Bronchial epithelial cell (primary cell): ENCODE measurements around the gene PIK3AP1. TPM values are rescaled to one million over a fixed set of nuclear protein-coding genes. Genes with fewer than 3 reads are reported as not detected.

Source experiments
- DNase-seq: peaks from one replicate; pipeline ENCODE4 v3.0.0-alpha.2; 2010; ENCODE audit warnings: low read depth
- FAIRE-seq: peaks from 2 replicates; lab custom pipeline; 2011; peaks lifted over from hg19 to GRCh38; lab: Jason Lieb, UNC
- H3K27me3 ChIP-seq: 2 replicates; pipeline ENCODE4 v1.5.1; 2011; ENCODE audit warnings: low read length; ENCODE audit not compliant: control insufficient read depth, insufficient read depth
- H3K36me3 ChIP-seq: 2 replicates; pipeline ENCODE4 v1.5.1; 2011; ENCODE audit warnings: low read length; ENCODE audit not compliant: control insufficient read depth, insufficient read depth
- H3K4me3 ChIP-seq: 2 replicates; pipeline ENCODE4 v1.5.1; 2011; ENCODE audit warnings: mild to moderate bottlenecking, low read depth, low read length, control low read depth
- total RNA-seq: library from RNA; depleted of rRNA; stranded (reverse); fragments of >200 nt; gene quantifications from 2 replicates; pipeline ENCODE4 v1.2.1, GENCODE V29; 2014
- TF ChIP-seq, protein P1 (sequence below): IDR thresholded peaks from 2 replicates; pipeline ENCODE4 v1.5.1; 2011; ENCODE audit warnings: mild to moderate bottlenecking, moderate library complexity, low read length, control low read depth, inconsistent platforms; ENCODE audit not compliant: insufficient read depth, severe bottlenecking

The PIK3AP1 gene
- total RNA-seq, 1 donor from 2014 or later, result 2.1 TPM

DNA sequence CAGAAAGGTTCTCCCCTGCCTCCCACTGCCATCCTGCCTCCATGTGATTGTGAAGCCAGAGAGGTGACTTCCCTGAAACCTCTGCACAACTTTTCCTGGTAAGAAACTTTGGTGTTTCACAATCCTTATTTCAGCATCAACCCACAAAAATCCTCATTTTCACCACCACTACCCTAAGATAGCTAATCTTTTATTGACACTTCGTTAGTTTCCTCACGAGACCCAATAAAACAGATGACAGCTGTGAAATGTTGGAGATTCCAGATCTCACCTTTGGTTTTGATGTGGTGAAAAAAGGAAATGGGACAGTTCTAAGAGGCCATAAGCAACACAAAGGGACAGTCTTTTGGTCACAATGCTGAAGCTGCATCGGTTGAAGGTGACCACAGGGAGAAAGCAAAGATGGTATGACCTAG, 73.6 kb downstream of the PIK3AP1 start:
- TF ChIP-seq, protein P1, sequence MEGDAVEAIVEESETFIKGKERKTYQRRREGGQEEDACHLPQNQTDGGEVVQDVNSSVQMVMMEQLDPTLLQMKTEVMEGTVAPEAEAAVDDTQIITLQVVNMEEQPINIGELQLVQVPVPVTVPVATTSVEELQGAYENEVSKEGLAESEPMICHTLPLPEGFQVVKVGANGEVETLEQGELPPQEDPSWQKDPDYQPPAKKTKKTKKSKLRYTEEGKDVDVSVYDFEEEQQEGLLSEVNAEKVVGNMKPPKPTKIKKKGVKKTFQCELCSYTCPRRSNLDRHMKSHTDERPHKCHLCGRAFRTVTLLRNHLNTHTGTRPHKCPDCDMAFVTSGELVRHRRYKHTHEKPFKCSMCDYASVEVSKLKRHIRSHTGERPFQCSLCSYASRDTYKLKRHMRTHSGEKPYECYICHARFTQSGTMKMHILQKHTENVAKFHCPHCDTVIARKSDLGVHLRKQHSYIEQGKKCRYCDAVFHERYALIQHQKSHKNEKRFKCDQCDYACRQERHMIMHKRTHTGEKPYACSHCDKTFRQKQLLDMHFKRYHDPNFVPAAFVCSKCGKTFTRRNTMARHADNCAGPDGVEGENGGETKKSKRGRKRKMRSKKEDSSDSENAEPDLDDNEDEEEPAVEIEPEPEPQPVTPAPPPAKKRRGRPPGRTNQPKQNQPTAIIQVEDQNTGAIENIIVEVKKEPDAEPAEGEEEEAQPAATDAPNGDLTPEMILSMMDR, result no peak
- Histone ChIP-seq H3K4me3 (no peak overlapping the region), H3K27me3 (no peaks in the 10 kb centered on the region), H3K36me3 (no peaks in the 10 kb centered on the region)
- no peak for FAIRE-seq
- DNase-seq, result no peak

DNA sequence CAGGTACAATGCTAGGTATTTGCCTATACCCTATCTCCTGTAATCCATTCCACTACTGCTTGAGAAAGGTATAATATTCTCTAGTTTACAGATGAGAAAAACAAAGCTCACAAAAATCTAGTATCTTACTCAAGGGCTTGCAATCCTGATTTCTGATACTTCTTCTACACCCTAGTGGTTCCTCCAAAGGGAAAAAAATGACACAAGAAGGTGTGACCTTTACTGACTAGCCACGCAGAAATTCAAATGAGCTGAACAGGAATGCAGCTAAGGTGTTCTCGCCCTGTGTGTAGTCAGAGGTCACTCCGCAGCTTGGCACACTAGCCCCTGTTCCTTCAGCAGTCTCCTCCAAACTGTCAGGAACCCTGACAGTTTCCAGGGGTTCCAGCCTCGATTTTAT, 74.0 kb downstream of the PIK3AP1 start:
- no peak overlapping the region for H3K4me3 ChIP-seq
- no peaks in the 10 kb centered on the region for H3K36me3 ChIP-seq
- no peak for FAIRE-seq
- no peaks in the 10 kb centered on the region for H3K27me3 ChIP-seq
- DNase-seq, result no peak
- TF ChIP-seq, protein P1, result no peak

DNA sequence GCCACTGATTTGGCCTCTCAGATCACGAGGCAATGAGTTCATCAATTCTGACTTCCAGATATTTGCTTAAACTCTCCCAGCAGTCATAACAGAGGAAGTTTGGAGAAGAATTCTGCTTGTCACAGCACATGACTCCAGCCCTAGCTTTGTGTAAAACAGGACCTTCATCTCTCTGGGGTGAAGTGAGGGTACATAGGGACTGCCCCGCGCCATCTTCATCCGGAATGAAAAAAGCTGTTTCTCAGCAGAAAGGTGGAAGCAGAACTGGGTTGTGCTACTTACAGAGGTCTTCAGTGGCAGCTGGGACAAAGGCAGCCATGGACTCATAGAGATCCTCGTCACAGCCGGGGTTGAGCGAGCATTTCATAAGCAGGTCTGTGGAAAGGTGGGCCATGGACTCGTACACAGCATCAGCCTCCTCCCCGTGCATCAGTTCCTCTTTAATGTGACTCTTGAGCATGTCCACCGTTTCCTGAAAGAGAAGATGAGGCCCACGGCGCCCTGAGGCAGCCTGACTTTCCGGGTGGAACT, 75.1 kb downstream of the PIK3AP1 start:
- Histone ChIP-seq H3K4me3 (no peak overlapping the region), H3K27me3 (no peaks in the 10 kb centered on the region), H3K36me3 (no peaks in the 10 kb centered on the region)
- DNase-seq (no peak), FAIRE-seq (no peak)
- TF ChIP-seq, protein P1, result no peak

DNA sequence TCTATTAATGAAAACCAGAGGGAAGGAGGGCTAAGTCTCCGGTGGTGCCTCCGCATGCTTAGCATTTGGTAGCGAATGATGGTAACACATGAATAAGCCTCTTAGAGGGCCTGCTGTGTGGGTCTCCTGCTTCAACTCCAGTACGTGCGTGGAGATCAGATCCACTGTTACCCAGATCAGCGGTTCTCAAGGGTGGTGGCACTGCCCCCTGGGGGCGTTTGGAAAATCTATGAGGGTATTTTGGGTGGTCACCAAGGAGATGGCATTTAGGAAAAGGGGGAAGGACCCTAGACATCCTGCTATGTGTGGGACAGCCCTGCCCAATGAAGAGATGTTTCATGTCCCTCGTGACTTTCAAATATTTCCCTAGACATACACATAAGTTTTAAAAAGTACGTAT, 76.4 kb downstream of the PIK3AP1 start:
- no peak for FAIRE-seq
- no peaks in the 10 kb centered on the region for H3K27me3 ChIP-seq
- TF ChIP-seq, protein P1, result no peak
- H3K36me3 ChIP-seq, result no peaks in the 10 kb centered on the region
- no peak for DNase-seq
- no peak overlapping the region for H3K4me3 ChIP-seq

- no peak overlapping the region for H3K4me3 ChIP-seq
- H3K36me3 ChIP-seq, result no peaks in the 10 kb centered on the region
- no peaks in the 10 kb centered on the region for H3K27me3 ChIP-seq
- FAIRE-seq (no peak), DNase-seq (peak; percentile 11)
- TF ChIP-seq, protein P1, result peak; percentile 27
Observed at GRCh38 chr10:96642973-96643372, 77.3 kb downstream of the PIK3AP1 start.

GRCh38 chr10:96642530-96642929, 77.8 kb downstream of the PIK3AP1 start:
- no peak for FAIRE-seq
- TF ChIP-seq, protein P1, result no peak
- DNase-seq, result no peak
- Histone ChIP-seq H3K4me3 (no peak overlapping the region), H3K27me3 (no peaks in the 10 kb centered on the region), H3K36me3 (no peaks in the 10 kb centered on the region)
